ENCODE measurements around the gene THOC6.

The THOC6 gene

GRCh38 chr16:3022208-3022683 is 1.6 kb upstream of the THOC6 start:
- TF ChIP-seq, protein P1, sequence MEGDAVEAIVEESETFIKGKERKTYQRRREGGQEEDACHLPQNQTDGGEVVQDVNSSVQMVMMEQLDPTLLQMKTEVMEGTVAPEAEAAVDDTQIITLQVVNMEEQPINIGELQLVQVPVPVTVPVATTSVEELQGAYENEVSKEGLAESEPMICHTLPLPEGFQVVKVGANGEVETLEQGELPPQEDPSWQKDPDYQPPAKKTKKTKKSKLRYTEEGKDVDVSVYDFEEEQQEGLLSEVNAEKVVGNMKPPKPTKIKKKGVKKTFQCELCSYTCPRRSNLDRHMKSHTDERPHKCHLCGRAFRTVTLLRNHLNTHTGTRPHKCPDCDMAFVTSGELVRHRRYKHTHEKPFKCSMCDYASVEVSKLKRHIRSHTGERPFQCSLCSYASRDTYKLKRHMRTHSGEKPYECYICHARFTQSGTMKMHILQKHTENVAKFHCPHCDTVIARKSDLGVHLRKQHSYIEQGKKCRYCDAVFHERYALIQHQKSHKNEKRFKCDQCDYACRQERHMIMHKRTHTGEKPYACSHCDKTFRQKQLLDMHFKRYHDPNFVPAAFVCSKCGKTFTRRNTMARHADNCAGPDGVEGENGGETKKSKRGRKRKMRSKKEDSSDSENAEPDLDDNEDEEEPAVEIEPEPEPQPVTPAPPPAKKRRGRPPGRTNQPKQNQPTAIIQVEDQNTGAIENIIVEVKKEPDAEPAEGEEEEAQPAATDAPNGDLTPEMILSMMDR (IDR thresholded peaks at IDR 0.05; ENCODE audit: low read depth, low read length) = no peak
- DNase-seq (ENCODE audit: extremely low read depth, low read depth) = peak; percentile 89

DNA sequence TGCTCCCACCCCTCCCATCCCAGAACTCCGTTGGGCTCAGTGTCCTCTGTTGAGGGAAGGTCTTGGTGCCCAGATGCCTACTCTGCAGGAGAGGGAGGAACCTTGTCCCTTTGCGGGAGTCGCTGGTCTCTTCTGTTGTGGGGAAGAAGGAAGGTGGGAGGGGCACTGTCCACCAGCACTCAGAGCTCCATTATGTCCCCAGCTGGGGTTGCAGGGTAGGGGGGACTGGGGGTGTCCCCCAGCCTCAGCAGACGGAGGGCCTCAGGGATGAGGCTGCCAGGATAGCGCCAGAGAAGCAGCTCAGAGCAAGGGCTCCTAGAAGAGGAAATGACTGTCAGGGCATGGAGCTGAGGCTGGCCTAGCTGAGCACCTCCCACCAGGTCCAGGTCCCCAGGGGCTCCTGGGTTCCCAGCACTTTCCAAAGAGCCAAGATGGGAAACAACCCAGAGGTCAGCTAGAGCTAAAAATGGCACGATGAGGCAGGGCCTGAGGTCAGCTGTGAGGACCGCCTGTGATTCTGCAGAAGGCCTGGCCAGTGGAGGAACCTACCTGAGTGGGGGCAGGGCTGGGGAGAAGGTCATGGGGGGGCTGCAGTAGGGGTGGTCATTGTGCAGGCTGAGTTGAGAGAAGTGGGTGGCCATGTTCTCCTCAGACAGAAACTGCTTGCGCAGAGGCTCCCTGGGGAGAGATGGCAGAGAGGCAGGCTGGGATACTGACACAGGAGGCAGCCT is 986 bp upstream of the THOC6 start:
- TF ChIP-seq, protein P1 (IDR thresholded peaks at IDR 0.05; ENCODE audit: low read depth, low read length) = no peak
- no peak for DNase-seq (ENCODE audit: extremely low read depth, low read depth)

DNA sequence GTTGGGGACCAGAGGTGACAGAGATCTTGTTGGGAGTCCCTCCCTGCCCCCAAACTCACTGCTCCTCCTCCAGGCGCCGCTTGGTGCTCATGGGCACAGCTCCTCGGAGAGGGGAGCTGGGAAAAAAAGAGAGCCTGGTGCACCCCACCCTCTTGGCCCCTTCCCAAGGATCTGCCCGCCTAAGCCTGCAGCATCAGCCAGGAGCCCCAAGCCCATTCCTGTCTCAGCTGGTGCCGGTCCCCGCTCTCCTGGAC is 493 bp upstream of the THOC6 start:
- DNase-seq (ENCODE audit: extremely low read depth, low read depth) = no peak
- TF ChIP-seq, protein P1 (IDR thresholded peaks at IDR 0.05; ENCODE audit: low read depth, low read length) = no peak

DNA sequence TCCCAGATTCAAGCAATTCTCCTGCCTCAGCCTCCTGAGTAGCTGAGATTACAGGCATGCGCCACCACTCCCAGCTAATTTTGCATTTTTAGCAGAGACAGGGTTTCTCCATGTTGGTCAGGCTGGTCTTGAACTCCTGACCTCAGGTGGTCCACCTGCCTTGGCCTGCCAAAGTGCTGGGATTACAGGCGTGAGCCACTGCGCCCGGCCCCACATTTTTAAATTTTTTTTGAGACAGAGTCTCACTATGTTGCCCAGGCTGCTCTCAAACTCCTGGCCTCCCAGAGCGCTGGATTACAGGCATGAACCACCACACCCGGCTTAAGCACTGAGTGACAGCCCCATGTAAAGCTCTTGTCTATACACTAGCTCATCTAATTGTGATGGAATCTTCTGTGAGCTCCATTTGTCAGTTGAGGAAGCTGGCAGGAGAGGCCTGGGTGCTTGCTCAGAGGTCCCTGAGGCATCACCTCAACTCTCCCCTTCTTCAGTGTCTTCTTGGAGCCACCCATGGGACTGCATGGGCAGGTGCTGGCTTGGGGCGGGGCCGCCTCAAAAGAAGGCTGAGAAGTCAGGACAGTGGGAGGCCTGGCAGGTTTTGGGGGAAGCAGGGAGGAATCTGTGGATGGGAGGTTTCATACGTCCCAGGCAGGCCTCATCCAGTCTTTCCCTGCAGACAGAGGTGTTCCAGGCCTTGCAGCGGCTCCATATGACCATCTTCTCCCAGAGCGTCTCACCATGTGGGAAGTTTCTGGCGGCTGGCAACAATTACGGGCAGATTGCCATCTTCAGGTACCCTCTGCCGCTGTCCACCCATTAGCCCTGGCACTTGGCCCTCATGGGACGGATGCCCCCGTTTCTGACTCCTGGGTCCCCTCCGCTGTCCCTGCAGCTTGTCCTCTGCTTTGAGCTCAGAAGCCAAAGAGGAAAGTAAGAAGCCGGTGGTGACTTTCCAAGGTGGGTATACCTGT is 1.5 kb downstream of the THOC6 start:
- TF ChIP-seq, protein P1 (IDR thresholded peaks at IDR 0.05; ENCODE audit: low read depth, low read length) = no peak
- DNase-seq (ENCODE audit: extremely low read depth, low read depth) = no peak

DNA sequence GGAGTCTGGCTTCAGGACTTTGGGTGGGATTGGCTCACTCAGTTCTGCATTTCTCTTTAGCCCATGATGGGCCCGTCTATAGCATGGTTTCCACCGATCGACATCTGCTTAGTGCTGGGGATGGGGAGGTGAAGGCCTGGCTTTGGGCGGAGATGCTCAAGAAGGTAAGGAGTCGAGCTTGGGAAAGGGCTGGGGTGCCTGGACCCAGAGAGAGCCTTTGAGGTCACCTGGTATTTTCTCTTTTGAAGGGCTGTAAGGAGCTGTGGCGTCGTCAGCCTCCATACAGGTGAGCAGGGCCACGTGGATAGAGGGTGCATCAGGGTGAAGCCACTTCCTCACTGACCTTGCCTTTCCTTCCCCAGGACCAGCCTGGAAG is 2.2 kb downstream of the THOC6 start:
- TF ChIP-seq, protein P1 (IDR thresholded peaks at IDR 0.05; ENCODE audit: low read depth, low read length) = no peak
- no peak for DNase-seq (ENCODE audit: extremely low read depth, low read depth)

- no peak for DNase-seq (ENCODE audit: extremely low read depth, low read depth)
- TF ChIP-seq, protein P1 (IDR thresholded peaks at IDR 0.05; ENCODE audit: low read depth, low read length) = no peak
These were observed 3.0 kb downstream of the THOC6 start for GRCh38 chr16:3026609-3027488.
